ENCODE data around the gene FAM72A.
"Not testable (repeated sequence)": the region's sequence is repeated elsewhere in the genome, so short reads cannot be mapped to it uniquely, and the experiment has no call there.

- not testable (repeated sequence) for TF ChIP-seq POLR2A, POLR2AphosphoS5 (IDR thresholded peaks at IDR 0.05)
Observed at GRCh38 chr1:206183788-206184187, 18.9 kb downstream of the FAM72A start.
